Brain microvascular endothelial cell (primary cell): Measurements from ENCODE around the gene GCNT3.

Source experiments
- DNase-seq: peaks from one replicate; pipeline ENCODE4 v3.0.0-alpha.2; 2020
- H3K27ac ChIP-seq: fragments of 250-450 bp; sonication (Bioruptor Pico); 2 replicates; pipeline ENCODE4 v1.5.1; 2020; ENCODE audit warnings: mild to moderate bottlenecking, moderate library complexity
- H3K27me3 ChIP-seq: fragments of 250-450 bp; sonication (Bioruptor Pico); replicated peaks from 2 replicates; pipeline ENCODE4 v1.5.1; 2020; ENCODE audit warnings: mild to moderate bottlenecking
- H3K36me3 ChIP-seq: fragments of 250-450 bp; sonication (Bioruptor Pico); replicated peaks from 2 replicates; pipeline ENCODE4 v1.5.1; 2020; ENCODE audit warnings: mild to moderate bottlenecking
- H3K4me3 ChIP-seq: 2 replicates; pipeline ENCODE4 v1.5.1; 2011; ENCODE audit warnings: low read depth, mild to moderate bottlenecking, control low read depth, low read length, moderate library complexity
- CTCF ChIP-seq: IDR thresholded peaks from 2 replicates; pipeline ENCODE4 v1.5.1; 2011; ENCODE audit warnings: low read depth, mild to moderate bottlenecking, moderate library complexity, low read length, control low read depth, inconsistent platforms; ENCODE audit errors: missing control alignments
- in situ Hi-C: cut with HindIII; loops from 2 replicates; pipeline ENCODE4 v1.10.0; 2017; ENCODE audit warnings: low sequenced_read_pairs, low pct_ligation_motif_present

GCNT3 gene

GRCh38 chr15:59647085-59647484 is 35.5 kb downstream of the GCNT3 start:
- in situ Hi-C loops: no loop called here
- no peak for DNase-seq
- Histone ChIP-seq H3K36me3 (peaks cover 21% of the 10 kb centered on the region), H3K27me3 (no peaks in the 10 kb centered on the region), H3K4me3 (no peak overlapping the region), H3K27ac (no peak overlapping the region)
- TF ChIP-seq CTCF: no peak

GRCh38 chr15:59649603-59650002 is 38.0 kb downstream of the GCNT3 start:
- no peak for DNase-seq
- no peak overlapping the region for H3K27ac ChIP-seq
- no peaks in the 10 kb centered on the region for H3K27me3 ChIP-seq
- H3K4me3 ChIP-seq: no peak overlapping the region
- H3K36me3 ChIP-seq: peaks cover 16% of the 10 kb centered on the region
- TF ChIP-seq CTCF: no peak
- in situ Hi-C loops: no loop called here

- in situ Hi-C loops: no loop called here
- DNase-seq: no peak
- no peak overlapping the region for H3K4me3 ChIP-seq
- H3K27me3 ChIP-seq: no peaks in the 10 kb centered on the region
- H3K27ac ChIP-seq: no peak overlapping the region
- H3K36me3 ChIP-seq: peaks cover 10% of the 10 kb centered on the region
- no peak for TF ChIP-seq CTCF
Measured at GRCh38 chr15:59654046-59654445, 42.5 kb downstream of the GCNT3 start.

GRCh38 chr15:59656897-59657634 is 45.5 kb downstream of the GCNT3 start, which contains the start of gene GTF2A2:
GTF2A2 (minus strand) TSS chr15:59657515; CDS start chr15:59652277, 5,238 bp downstream.
- peaks cover 5% of the 10 kb centered on the region for H3K36me3 ChIP-seq
- no peaks in the 10 kb centered on the region for H3K27me3 ChIP-seq
- DNase-seq: peak; percentile 92
- peak within 1 kb of the TSS; percentile 58 for H3K27ac ChIP-seq
- no peak for TF ChIP-seq CTCF
- in situ Hi-C loops: no loop called here
- H3K4me3 ChIP-seq: peak within 1 kb of the TSS; percentile 78

GRCh38 chr15:59657635-59658125 is 46.1 kb downstream of the GCNT3 start:
- Histone ChIP-seq H3K27me3 (no peaks in the 10 kb centered on the region), H3K4me3 (peak overlapping the region; percentile 78), H3K36me3 (peaks cover 10% of the 10 kb centered on the region), H3K27ac (no peak overlapping the region)
- TF ChIP-seq CTCF: no peak
- in situ Hi-C loops: no loop called here
- DNase-seq: no peak
